Measurements from ENCODE around the gene FAM210B.

- TF ChIP-seq CTCF (IDR thresholded peaks at IDR 0.05; ENCODE audit: low read length): no peak
- TF ChIP-seq EZH2 (optimal IDR thresholded peaks at IDR 0.05; ENCODE audit: low read depth, low read length): no peak
- TF ChIP-seq EZH2phosphoT487 (IDR thresholded peaks at IDR 0.05; ENCODE audit: low read length): no peak
Observed at GRCh38 chr20:56322681-56323080, 36.1 kb upstream of the FAM210B start.
